VCaP (cell line): ENCODE results near the gene SPATA2L.

ENCODE experiments used
- H3K27ac ChIP-seq: fragments of 450-650 bp; 2 replicates; pipeline ENCODE4 v1.5.1; 2017
- TF ChIP-seq, protein P1 (sequence below): fragments of 450-650 bp; conservative IDR thresholded peaks from 2 replicates; pipeline ENCODE4 v1.5.1; 2017; ENCODE audit warnings: mild to moderate bottlenecking, moderate library complexity

Gene SPATA2L

DNA sequence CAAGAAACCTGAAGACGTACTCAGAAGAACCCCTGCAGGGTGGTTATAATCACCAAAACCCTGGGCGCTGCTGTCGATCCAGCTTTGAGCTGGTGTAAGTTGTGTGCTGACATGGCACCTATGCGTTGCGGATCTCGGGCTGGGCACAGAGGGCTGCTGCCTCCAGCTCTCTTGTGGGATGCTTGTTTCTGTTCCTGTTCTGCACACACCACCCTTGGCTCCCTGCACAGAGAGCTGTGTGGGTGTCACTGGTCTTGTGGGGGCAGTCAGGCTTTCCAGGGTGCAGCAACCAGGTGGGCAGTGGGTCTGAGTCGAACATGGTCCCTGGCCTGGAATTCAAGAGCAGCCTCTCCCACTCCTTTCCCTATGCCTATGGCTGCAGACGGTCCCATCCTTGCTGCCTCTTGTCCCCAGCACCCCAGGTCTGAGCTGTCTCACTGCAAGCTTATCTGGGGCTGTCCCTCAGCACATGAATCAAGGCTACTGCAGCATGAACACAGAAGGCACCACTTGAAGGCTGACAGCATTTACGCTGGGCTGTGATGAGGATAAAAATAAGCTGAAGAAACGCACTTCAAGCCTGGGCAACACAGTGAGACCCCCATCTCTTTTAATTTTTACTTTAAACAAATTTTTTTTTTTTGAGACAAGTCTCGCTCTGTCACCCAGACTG lies 40.0 kb upstream of the SPATA2L start:
- TF ChIP-seq, protein P1, sequence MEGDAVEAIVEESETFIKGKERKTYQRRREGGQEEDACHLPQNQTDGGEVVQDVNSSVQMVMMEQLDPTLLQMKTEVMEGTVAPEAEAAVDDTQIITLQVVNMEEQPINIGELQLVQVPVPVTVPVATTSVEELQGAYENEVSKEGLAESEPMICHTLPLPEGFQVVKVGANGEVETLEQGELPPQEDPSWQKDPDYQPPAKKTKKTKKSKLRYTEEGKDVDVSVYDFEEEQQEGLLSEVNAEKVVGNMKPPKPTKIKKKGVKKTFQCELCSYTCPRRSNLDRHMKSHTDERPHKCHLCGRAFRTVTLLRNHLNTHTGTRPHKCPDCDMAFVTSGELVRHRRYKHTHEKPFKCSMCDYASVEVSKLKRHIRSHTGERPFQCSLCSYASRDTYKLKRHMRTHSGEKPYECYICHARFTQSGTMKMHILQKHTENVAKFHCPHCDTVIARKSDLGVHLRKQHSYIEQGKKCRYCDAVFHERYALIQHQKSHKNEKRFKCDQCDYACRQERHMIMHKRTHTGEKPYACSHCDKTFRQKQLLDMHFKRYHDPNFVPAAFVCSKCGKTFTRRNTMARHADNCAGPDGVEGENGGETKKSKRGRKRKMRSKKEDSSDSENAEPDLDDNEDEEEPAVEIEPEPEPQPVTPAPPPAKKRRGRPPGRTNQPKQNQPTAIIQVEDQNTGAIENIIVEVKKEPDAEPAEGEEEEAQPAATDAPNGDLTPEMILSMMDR = no peak
- no peak overlapping the region for H3K27ac ChIP-seq

DNA sequence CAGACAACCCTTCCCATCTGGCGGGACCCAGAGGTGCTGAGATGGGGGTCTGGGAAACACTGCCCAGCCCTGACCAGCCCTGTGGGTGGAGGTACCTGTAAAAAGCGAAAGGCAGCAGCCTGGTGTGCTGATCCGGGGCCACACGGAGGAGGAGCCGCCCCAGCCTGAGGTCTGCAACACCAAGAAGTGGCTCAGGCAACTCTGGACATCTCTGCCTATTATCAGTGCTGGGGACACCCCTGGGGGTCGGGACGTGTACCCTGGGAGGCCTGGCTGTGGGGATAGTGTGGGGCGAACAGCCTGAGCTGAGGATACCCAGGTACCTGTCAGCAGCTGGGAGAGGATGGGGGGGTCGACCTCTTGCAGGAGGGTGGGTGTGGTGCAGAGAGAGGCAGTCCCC lies 37.9 kb upstream of the SPATA2L start:
- TF ChIP-seq, protein P1 = no peak
- H3K27ac ChIP-seq = no peak overlapping the region

DNA sequence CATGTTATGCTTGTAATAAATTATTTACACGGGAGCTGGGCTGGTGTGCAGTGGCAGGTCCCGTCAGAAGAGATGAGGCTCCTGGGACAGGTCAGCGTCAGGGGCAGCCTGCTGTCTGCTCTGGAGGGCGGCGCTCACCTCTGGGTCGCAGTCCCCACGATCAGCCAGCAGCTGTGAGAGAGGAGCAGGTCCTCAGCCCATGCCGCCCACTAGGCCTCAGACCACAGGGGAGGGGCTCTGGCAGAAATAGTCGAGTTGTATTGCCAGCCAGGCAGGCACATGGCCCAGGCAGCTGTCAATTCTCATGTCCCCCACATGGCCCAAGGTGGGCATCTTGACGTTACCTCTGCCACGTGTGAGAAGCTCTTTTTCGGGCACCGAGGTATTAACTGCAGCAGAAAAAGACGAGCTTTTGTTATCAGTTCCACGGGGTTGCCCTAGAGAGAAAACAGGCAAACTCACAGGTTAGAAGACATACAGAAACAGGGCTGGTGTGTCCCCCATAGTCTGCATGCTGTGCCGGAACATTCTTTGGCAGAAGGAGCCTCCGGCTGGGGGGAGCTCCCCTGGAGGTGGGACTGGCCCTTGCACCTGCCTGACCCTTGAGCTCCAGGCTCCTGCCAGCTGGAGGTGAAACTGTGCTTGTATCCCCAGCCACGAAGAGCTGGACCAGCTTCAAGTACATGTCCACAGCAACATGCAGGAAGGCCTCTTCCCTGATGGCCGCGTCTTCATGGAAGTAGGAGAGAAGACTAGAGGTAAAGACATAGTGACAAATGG lies 37.2 kb upstream of the SPATA2L start:
- H3K27ac ChIP-seq = no peak overlapping the region
- TF ChIP-seq, protein P1 = no peak

DNA sequence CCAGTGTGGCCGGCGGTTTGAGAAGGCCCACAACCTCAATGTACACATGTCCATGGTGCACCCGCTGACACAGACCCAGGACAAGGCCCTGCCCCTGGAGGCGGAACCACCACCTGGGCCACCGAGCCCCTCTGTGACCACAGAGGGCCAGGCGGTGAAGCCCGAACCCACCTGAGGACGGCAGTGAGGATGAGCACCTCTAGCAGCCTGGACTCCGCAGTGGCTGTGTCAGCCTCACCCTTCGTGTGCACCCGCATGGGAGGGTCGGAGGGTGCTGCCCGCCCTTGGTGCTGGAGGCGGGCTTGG lies 36.5 kb upstream of the SPATA2L start:
- TF ChIP-seq, protein P1 = no peak
- H3K27ac ChIP-seq = no peak overlapping the region

DNA sequence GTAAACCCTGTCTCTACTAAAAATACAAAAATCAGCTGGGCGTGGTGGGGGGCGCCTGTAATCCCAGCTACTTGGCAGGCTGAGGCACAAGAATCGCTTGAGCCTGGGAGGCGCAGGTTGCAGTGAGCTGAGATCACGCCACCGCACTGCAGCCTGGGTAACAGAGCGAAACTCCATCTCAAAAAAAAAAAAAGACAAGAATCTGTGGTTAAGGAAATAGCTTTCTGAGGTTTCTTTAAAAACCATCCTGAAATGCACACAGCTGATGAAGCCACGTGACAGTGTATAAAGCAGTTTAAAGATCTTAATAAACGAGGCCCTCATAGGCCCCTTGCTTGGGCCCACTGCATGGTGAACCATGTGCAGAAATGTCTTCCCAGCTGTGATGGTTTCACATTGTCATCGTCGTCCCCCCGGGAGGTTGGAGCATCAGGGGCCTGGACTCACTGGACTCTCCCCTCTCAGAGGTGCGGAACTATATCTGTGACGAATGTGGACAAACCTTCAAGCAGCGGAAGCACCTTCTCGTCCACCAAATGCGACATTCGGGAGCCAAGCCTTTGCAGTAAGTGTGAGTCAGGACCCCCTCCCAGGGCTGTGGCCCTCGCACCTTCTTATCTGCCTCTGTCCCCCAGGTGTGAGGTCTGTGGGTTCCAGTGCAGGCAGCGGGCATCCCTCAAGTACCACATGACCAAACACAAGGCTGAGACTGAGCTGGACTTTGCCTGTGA lies 36.0 kb upstream of the SPATA2L start:
- no peak overlapping the region for H3K27ac ChIP-seq
- TF ChIP-seq, protein P1 = no peak

DNA sequence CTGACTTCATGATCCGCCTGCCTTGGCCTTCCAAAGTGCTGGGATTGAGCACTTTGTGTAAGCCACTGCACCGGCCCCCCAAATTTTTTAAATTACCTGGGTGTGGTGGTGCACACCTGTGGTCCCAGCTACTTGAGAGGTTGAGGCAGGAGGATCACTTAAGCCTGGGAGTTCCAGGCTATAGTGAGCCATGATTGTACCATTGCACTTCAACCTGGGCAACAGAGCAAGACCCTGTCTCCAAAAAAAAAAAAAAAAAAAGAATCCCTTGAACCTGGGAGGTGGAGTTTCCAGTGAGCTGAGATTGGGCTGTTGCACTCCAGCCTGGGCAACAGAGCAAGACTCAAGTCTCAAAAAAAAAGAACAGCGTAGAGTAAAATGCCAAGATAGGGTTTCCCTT lies 35.0 kb upstream of the SPATA2L start:
- TF ChIP-seq, protein P1 = no peak
- H3K27ac ChIP-seq = no peak overlapping the region

DNA sequence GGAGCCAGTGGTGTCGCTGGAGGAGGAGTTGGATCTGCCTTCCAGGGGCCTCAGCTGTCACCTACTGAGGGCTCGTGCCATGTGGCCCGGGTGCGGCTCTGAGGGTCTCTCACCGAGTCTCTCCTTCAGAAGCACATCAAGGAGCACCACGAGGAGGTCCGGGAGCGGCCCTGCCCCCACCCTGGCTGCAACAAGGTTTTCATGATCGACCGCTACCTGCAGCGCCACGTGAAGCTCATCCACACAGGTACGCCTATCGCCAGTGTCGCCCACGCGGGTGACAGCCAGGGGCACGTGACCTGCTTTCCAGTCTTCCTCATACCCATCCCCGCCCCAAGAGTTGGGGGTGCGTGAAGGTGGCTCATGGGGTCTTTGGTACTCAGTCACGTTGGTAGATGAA lies 32.3 kb upstream of the SPATA2L start:
- H3K27ac ChIP-seq = no peak overlapping the region
- TF ChIP-seq, protein P1 = no peak
